ENCODE data around the gene MPP7.

DNA sequence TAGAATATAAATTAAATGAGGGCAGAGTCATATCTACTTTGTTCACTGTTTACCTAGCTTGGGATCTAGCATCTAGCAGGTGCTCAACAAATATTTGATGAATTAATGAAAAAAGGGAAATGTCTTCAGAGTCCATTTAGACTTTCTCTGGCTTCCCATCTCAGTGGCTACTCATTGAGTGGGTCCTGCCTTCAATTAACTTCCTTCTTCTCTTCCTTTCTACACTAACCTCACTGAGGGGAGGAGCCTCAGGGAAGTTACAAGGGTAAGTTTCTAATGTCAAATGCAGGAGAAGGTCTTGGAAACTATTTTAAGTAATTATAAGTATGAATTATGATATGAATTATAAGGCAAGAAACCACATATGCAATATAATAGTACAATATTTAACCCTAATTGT, 28.2 kb upstream of the MPP7 start:
- TF ChIP-seq CTCF (optimal IDR thresholded peaks at IDR 0.05 in 1 of 3, IDR thresholded peaks at IDR 0.05 in 1 of 3, conservative IDR thresholded peaks at IDR 0.05 in 1 of 3; ENCODE audit: extremely low read depth in 1 of 3, insufficient read depth in 2 of 3, low read length in 3 of 3): no peak
- no peak for TF ChIP-seq EZH2 (IDR thresholded peaks at IDR 0.05; ENCODE audit: low read length)

All from keratinocyte (primary cell).